B cell (primary cell): Measurements from ENCODE around the gene NOTCH4. TPM values are rescaled to one million over a fixed set of nuclear protein-coding genes. Genes with fewer than 3 reads are reported as not detected.

Experiments
- ATAC-seq: fragments of 200-7000 bp; cut with Tn5 transposase; one replicate; pipeline ENCODE4 v1.10.0; 2021; ENCODE audit warnings: low read depth, mild to moderate bottlenecking, moderate number of reproducible peaks, moderate library complexity
- CTCF ChIA-PET: fragments of 350-600 bp; sonication (Branson Sonifier 250); formaldehyde crosslinking; loops from one replicate; lab custom pipeline; 2021; ENCODE audit warnings: antibody characterized with exemption, inconsistent platforms; lab: Charles Lee
- POLR2A ChIA-PET: fragments of 350-600 bp; sonication (Branson Sonifier 250); formaldehyde crosslinking; loops from one replicate; lab custom pipeline; 2021; ENCODE audit warnings: antibody characterized with exemption; lab: Charles Lee
- DNase-seq: peaks from one replicate; pipeline ENCODE4 v3.0.0; 2013
- H2AFZ ChIP-seq: 2 replicates; pipeline ENCODE4 v1.6.1; 2012; ENCODE audit warnings: mild to moderate bottlenecking, low read depth, low read length; ENCODE audit not compliant: insufficient read depth, poor library complexity, severe bottlenecking
- H3K27ac ChIP-seq, 2 donors: 1 replicate in 1 of 2; 2 replicates in 1 of 2; pipeline ENCODE4 v1.5.1; 2012 to 2013; ENCODE audit warnings: low read length in 2 of 2, mild to moderate bottlenecking in 2 of 2, moderate library complexity in 1 of 2
- H3K27me3 ChIP-seq, 4 experiments: fragments of 200-600 bp in 1 of 4; sonication (generic) in 1 of 4; replicated peaks in 1 of 4; 1 replicate in 2 of 4; 2 replicates in 2 of 4; pipeline versions ENCODE4 v1.6.1 to v1.7.0; 2013 to 2016; ENCODE audit warnings: low read length in 3 of 4, mild to moderate bottlenecking in 2 of 4, mixed read lengths in 1 of 4, moderate library complexity in 1 of 4; ENCODE audit not compliant: insufficient read depth in 4 of 4, control insufficient read depth in 3 of 4; ENCODE audit errors: control extremely low read depth in 1 of 4
- H3K36me3 ChIP-seq, 2 experiments: replicated peaks in 1 of 2; 1 replicate in 1 of 2; 2 replicates in 1 of 2; pipeline versions ENCODE4 v1.6.1 to v1.7.1; 2013; ENCODE audit warnings: low read length in 1 of 2; ENCODE audit not compliant: insufficient read depth in 2 of 2, control insufficient read depth in 1 of 2; ENCODE audit errors: control extremely low read depth in 1 of 2, extremely low read depth in 1 of 2
- H3K4me1 ChIP-seq, 2 donors: fragments of 200-600 bp in 1 of 2; sonication (generic) in 1 of 2; 1 replicate in 1 of 2; 2 replicates in 1 of 2; pipeline versions ENCODE4 v1.5.1 to v1.6.1; 2013 to 2017; ENCODE audit warnings: low read length in 2 of 2; ENCODE audit not compliant: control insufficient read depth in 2 of 2, insufficient read depth in 2 of 2
- H3K4me2 ChIP-seq: replicated peaks from 2 replicates; pipeline ENCODE3; 2012; ENCODE audit warnings: mild to moderate bottlenecking, low read depth, low read length; ENCODE audit not compliant: poor library complexity, severe bottlenecking
- H3K4me3 ChIP-seq, 5 experiments: fragments of 200-600 bp in 1 of 5; sonication (generic) in 1 of 5; 1 replicate in 3 of 5; 2 replicates in 2 of 5; pipeline versions ENCODE4 v1.5.1 to v1.7.0; 2011 to 2016; ENCODE audit warnings: low read length in 4 of 5, mild to moderate bottlenecking in 4 of 5, low read depth in 2 of 5, control low read depth in 1 of 5, moderate library complexity in 1 of 5; ENCODE audit not compliant: insufficient read depth in 1 of 5; ENCODE audit errors: control extremely low read depth in 1 of 5, extremely low read depth in 1 of 5
- H3K79me2 ChIP-seq: fragments of 200-600 bp; sonication (generic); one replicate; pipeline ENCODE4 v1.6.0; 2016; ENCODE audit warnings: low read length; ENCODE audit not compliant: control insufficient read depth, insufficient read depth
- H3K9ac ChIP-seq: fragments of 200-600 bp; sonication (generic); 2 replicates; pipeline ENCODE4 v1.6.1; 2017; ENCODE audit warnings: mild to moderate bottlenecking, low read length, moderate library complexity
- H3K9me3 ChIP-seq, 3 donors: one replicate each; pipeline versions ENCODE4 v1.6.1 to v1.7.1; 2013; ENCODE audit warnings: low read length in 2 of 3; ENCODE audit not compliant: control insufficient read depth in 2 of 3, insufficient read depth in 1 of 3; ENCODE audit errors: control extremely low read depth in 1 of 3
- H4K20me1 ChIP-seq: 2 replicates; pipeline ENCODE4 v1.6.0; 2012; ENCODE audit warnings: mild to moderate bottlenecking, low read length; ENCODE audit not compliant: insufficient read depth, control insufficient read depth, poor library complexity, severe bottlenecking
- H3K27ac Mint-ChIP-seq: one replicate; pipeline ENCODE4 v1.8.0; 2021; ENCODE audit warnings: mixed read lengths
- H3K27me3 Mint-ChIP-seq: one replicate; pipeline ENCODE4 v1.8.0; 2021; ENCODE audit warnings: mixed read lengths
- H3K4me1 Mint-ChIP-seq: one replicate; pipeline ENCODE4 v1.8.0; 2021; ENCODE audit warnings: mixed read lengths
- H3K4me3 Mint-ChIP-seq: one replicate; pipeline ENCODE4 v1.8.0; 2021; ENCODE audit warnings: mixed read lengths
- H3K9me3 Mint-ChIP-seq: one replicate; pipeline ENCODE4 v1.8.0; 2022; ENCODE audit warnings: mixed read lengths; ENCODE audit not compliant: insufficient read depth
- CTCF ChIP-seq: fragments of 200-600 bp; IDR thresholded peaks from one replicate; pipeline ENCODE4 v1.8.0; 2022; ENCODE audit warnings: antibody characterized with exemption, mild to moderate bottlenecking
- EZH2 ChIP-seq: IDR thresholded peaks from 2 replicates; pipeline ENCODE4 v1.6.1; 2012; ENCODE audit warnings: borderline replicate concordance, low read depth, mild to moderate bottlenecking, moderate library complexity, low read length; ENCODE audit not compliant: insufficient read depth, poor library complexity, severe bottlenecking
- WGBS: methylation state at CpG from one replicate; pipeline ENCODE4 v1.1.5; 2013; ENCODE audit warnings: missing lambda C conversion rate; ENCODE audit not compliant: insufficient coverage; 5-methylcytosine and 5-hydroxymethylcytosine counted together
- intact Hi-C: fragments of 100-400 bp; cut with micrococcal nuclease; formaldehyde crosslinking; loops from one replicate; pipeline ENCODE4 v1.10.0; 2022
- polyA plus RNA-seq: library from polyadenylated mRNA; depleted of rRNA; stranded (reverse); fragments of >200 nt; gene quantifications from 2 replicates; pipeline ENCODE4 v1.2.3, GENCODE V29; 2012
- total RNA-seq, 2 donors: library from RNA; stranded (reverse); fragments of 120-200 nt in 1 of 2; gene quantifications; 1 replicate in 1 of 2; 2 replicates in 1 of 2; pipeline versions ENCODE4 v1.2.3 to v1.2.4, GENCODE V29; 2013 to 2022

NOTCH4 gene
- total and polyA plus RNA-seq, 2 donors (not counting 1 experiment from before 2014, with no cell fraction given) = 6.3 to 10.3 TPM

GRCh38 chr6:32240686-32241085 lies 16.8 kb upstream of the NOTCH4 start:
- no peaks in the 10 kb centered on the region for H4K20me1 ChIP-seq
- WGBS = 100% methylated on average over 1 of the region's 1 CpG
- no peaks in the 10 kb centered on the region for H3K9me3 Mint-ChIP-seq
- TF ChIP-seq CTCF (no peak), EZH2 (no peak)
- DNase-seq (no peak), ATAC-seq (no peak)
- intact Hi-C loops = no loop called here
- no peak overlapping the region for H3K27ac Mint-ChIP-seq
- no peak overlapping the region for H3K27ac ChIP-seq
- H3K9me3 ChIP-seq = no peaks in the 10 kb centered on the region
- H3K9ac ChIP-seq = no peak overlapping the region
- no peaks in the 10 kb centered on the region for H3K36me3 ChIP-seq
- no peaks in the 10 kb centered on the region for H3K79me2 ChIP-seq
- peaks cover 11% of the 10 kb centered on the region for H3K4me1 Mint-ChIP-seq
- no peak overlapping the region for H3K4me3 Mint-ChIP-seq
- CTCF ChIA-PET = interaction anchor here (1.0 kb wide), 1 partner anchor 19 kb away, joined by 3 read pairs; no protein-coding TSS in a partner anchor
- H3K27me3 Mint-ChIP-seq = no peaks in the 10 kb centered on the region
- no peak overlapping the region for H3K4me2 ChIP-seq
- no peak overlapping the region for H3K4me3 ChIP-seq
- POLR2A ChIA-PET = interaction anchor here (0.8 kb wide), 1 partner anchor 685 kb away, joined by 6 read pairs; no protein-coding TSS in a partner anchor
- H3K4me1 ChIP-seq = peaks cover 4 to 13% of the 10 kb centered on the region in 2 donors
- H3K27me3 ChIP-seq = no peaks in the 10 kb centered on the region
- no peak overlapping the region for H2AFZ ChIP-seq

GRCh38 chr6:32239462-32239861 lies 15.6 kb upstream of the NOTCH4 start:
- H3K9me3 Mint-ChIP-seq = no peaks in the 10 kb centered on the region

More at GRCh38 chr6:32239462-32239861, 15.6 kb upstream of the NOTCH4 start:
- intact Hi-C loops = no loop called here
- H2AFZ ChIP-seq = no peak overlapping the region
- no peak overlapping the region for H3K4me3 ChIP-seq
- no peak overlapping the region for H3K9ac ChIP-seq
- H3K79me2 ChIP-seq = no peaks in the 10 kb centered on the region
- Mint-ChIP-seq H3K27ac (no peak overlapping the region), H3K27me3 (no peaks in the 10 kb centered on the region), H3K4me3 (no peak overlapping the region), H3K4me1 (peaks cover 3% of the 10 kb centered on the region)
- no peaks in the 10 kb centered on the region for H3K36me3 ChIP-seq
- peaks cover 0 to 1% of the 10 kb centered on the region in 2 donors for H3K4me1 ChIP-seq
- no peaks in the 10 kb centered on the region for H4K20me1 ChIP-seq
- no peak overlapping the region for H3K27ac ChIP-seq
- no peak overlapping the region for H3K4me2 ChIP-seq
- ATAC-seq (no peak), DNase-seq (no peak)
- no peaks in the 10 kb centered on the region for H3K9me3 ChIP-seq
- WGBS = no CpG with 5 or more reads among the region's 2 CpGs
- H3K27me3 ChIP-seq = no peaks in the 10 kb centered on the region
- CTCF ChIA-PET = interaction anchor here (0.9 to 1.4 kb wide), 2 partner anchors 16 to 174 kb away, joined by 4 to 6 read pairs; no protein-coding TSS in a partner anchor
- POLR2A ChIA-PET = no interaction called here
- TF ChIP-seq EZH2 = no peak
- no peak for TF ChIP-seq CTCF
